Stimulated activated CD8-positive, alpha-beta memory T cell treated with anti-CD3 and anti-CD28 coated beads, Interleukin-7, amount 100 ng/mL, for 1 hour (primary cell): ENCODE data around the gene WFIKKN2.
"Not testable (repeated sequence)": the region's sequence is repeated elsewhere in the genome, so short reads cannot be mapped to it uniquely, and the experiment has no call there.

Experiments used
- DNase-seq, 2 donors: peaks; one replicate each; pipeline ENCODE4 v3.0.0-alpha.2; 2020; ENCODE audit warnings: low read depth in 2 of 2

Gene WFIKKN2

DNA sequence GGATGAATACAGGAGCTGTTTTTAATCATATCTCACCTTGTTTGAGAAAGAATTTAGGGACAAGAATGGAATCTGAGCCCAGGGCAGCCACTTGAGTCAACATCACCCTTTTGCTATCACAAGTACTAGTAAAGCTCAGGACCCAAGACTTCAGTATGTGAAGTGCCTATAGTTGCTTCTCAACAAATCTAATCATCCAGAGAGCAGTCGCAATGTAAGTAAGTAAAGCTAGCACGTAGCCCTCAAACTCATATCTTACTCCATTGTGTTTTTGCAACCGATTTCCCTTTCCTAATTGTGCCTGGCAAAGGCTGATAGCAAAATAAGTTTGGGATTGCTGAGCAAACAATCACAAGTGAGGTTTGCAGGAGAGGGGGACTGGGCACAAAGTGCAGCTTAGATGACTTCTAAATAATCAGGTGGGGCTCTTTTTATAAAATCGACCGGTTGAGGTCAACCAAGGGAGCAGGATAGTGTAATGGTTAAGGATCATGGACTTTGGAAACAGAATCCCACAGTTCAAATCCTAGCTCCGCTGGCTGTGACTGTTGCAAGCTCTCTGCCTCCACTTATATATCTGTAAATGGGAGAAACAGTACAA, 17.7 kb downstream of the WFIKKN2 start:
- no peak for DNase-seq

GRCh38 chr17:50853781-50854180, 18.4 kb downstream of the WFIKKN2 start:
- DNase-seq, result no peak

DNA sequence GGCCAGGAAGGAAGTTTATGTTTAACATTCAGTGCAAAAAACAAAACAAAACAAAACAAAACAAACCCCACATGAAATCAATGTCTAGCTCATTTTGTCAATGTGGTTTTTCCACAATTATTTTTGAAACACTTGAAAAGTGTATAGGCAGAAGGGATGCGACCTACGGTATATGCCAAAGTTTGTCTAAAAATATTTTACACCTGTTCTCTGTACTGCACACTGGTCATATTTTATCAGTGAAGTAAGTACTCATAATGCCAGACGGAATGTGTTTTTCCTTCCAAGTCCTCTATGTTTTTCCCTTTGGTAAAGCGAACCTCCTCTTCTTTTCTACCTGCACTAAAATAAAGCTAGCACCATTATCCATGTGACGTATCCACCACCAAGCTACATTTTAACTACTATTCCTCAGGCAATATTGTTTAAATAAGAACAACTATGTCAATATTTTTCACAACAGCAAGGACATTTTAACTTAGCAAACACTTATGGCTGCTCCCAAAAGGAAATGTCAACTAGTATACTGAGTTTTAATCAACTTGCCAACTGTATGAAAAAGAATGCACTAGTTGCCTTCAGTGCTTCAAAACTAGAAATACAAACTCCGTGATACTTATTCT, 20.4 kb downstream of the WFIKKN2 start:
- DNase-seq, result no peak

DNA sequence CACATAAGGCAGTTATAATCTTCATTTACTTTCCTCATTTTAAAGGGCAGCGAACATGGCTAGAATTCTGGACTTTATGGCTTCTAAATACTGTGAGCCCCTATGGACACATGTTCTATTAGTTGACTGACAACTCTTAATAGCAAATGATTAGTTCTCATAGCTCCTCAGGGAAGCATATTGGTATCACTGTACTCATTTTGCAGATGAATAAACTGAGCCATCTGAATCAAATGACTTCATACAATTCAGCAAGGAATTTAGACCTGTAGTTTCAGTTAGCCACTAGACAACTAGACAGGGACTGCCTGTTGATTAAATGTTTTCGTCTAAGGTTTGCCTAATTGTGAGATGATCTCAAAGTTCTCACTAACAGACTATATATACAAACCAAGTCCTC, 21.0 kb downstream of the WFIKKN2 start:
- no peak for DNase-seq

DNA sequence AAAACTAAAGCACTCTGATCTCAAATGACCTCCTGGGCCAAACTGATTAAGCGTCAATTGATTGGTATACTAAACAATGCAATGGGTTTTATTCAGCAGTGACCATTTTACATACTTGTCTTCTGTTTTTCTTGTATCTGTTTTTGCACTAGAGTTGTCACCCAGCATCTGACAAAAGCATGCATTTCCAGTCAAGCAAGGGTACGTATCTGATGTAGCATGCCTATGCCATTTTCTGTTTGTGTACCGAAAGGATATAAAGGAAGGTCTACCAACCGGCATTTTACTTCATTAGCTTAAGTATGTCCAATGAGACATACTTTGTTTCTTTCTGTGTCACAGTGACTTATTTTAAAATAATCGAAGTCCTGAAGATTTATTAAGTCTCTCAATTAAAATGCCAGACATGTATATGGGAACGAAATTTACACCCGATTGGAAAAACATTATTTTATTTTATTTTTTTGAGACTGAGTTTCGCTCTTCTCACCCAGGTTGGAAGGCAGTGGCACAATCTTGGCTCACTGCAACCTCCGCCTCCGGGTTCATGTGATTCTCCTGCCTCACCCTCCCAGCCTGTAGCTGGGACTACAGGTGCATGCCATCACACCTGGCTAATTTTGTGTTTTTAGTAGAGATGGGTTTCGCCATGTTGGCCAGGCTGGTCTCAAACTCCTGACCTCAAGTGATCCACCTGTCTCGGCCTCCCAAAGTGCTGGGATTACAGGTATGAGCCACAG, 23.3 kb downstream of the WFIKKN2 start:
- DNase-seq, result no peak

GRCh38 chr17:50859727-50860126, 24.3 kb downstream of the WFIKKN2 start:
- not testable (repeated sequence) for DNase-seq

DNA sequence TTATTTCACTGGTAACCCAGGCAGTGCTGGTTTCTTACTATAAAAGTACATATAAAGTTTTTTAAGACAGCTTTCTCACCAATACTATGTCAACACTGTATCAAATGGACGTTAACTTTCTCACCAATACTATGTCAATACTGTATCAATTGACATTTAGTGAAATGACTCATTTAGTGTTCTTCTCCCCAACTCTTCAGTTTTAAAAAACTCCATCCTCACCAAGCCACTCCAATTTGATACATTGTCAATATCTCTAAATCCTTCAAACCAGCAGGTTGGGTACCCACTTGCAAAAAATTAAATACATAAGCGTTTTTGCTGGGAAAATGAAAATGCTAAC, 25.9 kb downstream of the WFIKKN2 start:
- no peak for DNase-seq

GRCh38 chr17:50861822-50862528, 26.6 kb downstream of the WFIKKN2 start:
- no peak for DNase-seq

GRCh38 chr17:50863221-50863843, 27.9 kb downstream of the WFIKKN2 start:
- DNase-seq, result no peak

DNA sequence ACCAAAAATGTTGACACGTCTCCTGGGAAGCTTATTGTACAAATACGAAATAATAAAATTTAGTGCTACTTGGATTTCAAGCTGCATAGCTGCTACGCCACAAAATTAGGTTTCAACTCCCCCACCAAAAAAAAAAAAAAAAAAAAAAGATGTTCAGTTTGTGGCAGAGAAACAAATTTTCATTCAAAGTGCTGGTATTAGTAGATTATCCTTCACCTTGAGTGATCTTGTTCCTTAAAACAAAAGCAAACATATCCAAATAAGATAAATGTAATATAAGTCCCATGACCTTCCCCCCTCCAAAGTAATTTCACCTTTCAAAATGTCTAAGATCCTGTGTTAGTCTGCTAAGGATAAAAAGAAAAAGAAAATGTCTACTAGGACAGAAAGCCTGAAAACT, 28.5 kb downstream of the WFIKKN2 start:
- no peak for DNase-seq

- DNase-seq, result no peak
Observed at GRCh38 chr17:50864747-50865059, 29.3 kb downstream of the WFIKKN2 start.

DNA sequence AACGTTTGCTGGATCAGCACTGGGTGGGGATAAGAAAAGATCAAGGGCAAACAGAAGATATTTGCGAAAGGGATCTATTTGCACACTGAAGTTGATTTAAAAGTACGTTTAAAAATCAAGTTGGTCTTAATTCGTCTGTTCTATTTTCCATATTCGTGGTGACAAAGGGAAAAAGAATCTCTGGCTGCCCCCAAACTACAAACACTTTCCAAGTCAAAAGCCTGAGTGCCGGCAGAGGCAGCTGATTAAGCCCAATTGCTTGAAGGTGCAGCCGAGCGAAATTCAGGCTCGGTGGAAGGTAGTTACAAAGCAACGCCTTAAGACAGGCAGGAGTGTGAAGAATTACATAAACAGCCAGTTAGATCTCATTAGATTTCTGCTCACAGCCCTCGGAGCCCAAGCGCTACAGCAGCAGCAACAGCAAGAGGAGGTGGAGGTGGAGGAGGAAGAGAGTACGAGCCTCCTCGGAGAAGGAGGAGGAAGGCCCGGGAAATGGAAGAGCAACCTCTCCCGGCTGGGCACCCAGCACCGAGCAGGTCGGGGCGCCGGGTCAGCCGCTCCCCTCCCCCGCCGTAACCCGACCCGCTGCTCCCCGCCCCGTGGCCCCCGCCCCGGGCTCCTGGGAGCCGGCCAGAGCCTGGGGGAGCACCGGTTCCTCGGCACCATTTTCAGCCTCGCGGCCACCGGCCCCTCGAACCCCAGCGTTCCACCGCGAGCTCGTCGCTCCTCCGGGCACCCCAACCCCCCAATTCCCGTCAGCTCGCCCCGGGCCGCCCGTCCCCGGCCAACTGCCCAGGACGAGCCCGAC, 29.9 kb downstream of the WFIKKN2 start:
- peak in 1 of 2 donors; percentile 36 for DNase-seq

- no peak for DNase-seq
Observed at GRCh38 chr17:50865868-50866260, 30.5 kb downstream of the WFIKKN2 start.

DNA sequence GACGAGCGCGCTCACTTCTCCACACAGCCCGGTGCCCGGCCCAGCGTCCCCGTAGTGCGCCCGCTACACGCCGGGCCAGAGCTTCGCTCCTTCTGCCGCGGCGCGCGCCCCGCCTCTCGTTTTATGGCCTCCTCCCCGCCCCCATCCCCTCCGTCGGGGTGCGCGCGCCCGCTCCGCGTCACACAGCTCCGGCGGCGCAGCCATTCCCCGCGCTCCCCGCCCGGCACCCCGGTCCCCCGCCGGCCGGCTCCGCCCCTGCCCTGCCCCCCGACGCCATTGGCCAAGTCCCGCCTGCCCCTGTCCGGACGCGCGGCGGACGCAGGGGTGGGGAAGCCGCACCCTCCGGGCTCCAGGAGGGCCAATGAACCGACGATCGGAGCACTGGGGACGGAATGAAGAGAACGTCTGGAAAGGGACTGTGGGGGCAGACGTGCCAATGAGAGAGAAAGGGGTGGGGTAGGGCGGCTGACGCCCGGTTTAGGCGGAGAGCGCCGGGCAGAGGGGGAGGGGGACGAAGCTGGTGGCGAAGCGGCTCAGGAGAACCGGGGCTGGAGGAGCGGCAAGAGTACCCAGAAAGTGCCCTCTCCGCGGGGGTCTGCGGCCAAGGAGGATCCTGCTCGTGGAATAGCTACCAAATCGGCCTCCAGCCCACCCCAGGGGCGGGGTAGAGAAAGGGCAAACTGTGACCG, 31.0 kb downstream of the WFIKKN2 start, which contains the start of gene TOB1:
TSS of gene TOB1 (minus strand) at position 94 of the 689 bp plus-strand sequence. CDS start 2,337 bp downstream, outside the sequence.
- DNase-seq, result peak; percentile 93 to 94

DNA sequence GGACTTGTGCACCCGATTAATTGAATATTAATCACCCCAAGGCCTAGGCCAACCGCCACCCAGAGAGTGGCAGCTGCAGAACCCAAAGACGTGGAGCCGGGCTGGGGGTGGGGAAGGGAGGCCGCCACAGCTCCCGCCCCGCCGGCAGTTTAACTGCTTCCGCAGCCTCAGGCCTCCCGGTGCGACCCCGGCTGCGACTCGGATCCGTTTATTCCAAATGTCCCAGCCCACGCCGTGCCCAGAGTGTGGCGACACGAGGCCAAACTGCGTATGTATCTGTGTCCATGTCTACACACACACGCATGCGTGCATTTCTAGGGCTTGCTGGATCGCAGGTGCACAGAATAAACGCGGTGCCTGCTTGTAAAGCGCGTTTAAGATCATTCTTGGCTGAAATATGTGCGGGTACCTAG, 31.6 kb downstream of the WFIKKN2 start:
- DNase-seq, result peak; percentile 20 to 36

- DNase-seq, result peak; percentile 57 to 63
Observed at GRCh38 chr17:50867363-50868139, 32.2 kb downstream of the WFIKKN2 start.

GRCh38 chr17:50868140-50868438, 32.7 kb downstream of the WFIKKN2 start:
- no peak for DNase-seq

DNA sequence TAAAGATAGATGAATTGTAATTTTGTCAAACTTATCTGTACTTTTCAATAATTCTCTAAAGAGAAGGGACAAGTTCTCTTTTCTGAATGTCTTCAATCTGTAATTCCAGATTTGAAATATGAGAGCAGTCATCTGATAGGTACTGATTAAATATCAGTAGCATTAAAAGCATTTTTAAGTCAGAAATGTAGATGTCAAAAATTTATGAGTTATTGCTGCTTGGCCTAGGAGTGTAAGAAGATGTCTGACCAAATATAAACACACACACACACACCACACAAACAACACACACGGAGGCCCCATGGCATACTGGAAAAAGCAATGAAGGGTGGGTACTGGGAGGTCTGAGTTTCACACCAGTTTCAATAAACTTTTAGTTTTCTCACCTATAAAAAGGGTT, 33.2 kb downstream of the WFIKKN2 start:
- no peak for DNase-seq

DNA sequence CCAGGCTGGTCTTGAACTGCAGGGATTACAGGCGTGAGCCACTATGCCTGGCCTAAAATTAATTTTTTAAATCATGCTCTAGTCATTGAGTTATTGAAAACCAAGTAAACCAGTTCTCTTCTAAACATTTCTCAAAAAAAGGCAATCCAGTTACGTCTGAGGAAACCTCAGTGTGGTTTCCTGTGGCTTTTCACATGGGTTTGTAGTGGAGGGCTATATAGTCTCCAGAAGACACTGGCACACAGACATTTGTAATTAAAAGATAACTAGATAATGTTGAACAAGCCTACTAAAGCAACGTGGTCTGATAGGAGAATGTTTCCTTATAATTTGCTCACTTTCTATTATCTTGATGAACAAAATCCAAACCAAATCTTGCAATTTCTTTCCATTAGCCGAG, 36.0 kb downstream of the WFIKKN2 start:
- DNase-seq, result peak in 1 of 2 donors; percentile 38

- DNase-seq, result no peak
Observed at GRCh38 chr17:50871898-50872297, 36.5 kb downstream of the WFIKKN2 start.
